SK-N-SH (cell line): ENCODE measurements around the gene CKB. TPM values are rescaled to one million over a fixed set of nuclear protein-coding genes. Genes with fewer than 3 reads are reported as not detected.
A peak's percentile ranks its signal among the peaks of the same experiment; 100 is the strongest.

Experiments
- CTCF ChIA-PET: fragments of 300-600, 350-600 bp; formaldehyde crosslinking; extraction: SDS; loops from one replicate; lab custom pipeline; 2021; lab: Yijun Ruan, JAX
- POLR2A ChIA-PET: fragments of 350-600 bp; sonication (Branson Sonifier 250); formaldehyde crosslinking; extraction: SDS; loops from one replicate; lab custom pipeline; 2020; ENCODE audit warnings: antibody characterized with exemption, inconsistent platforms; lab: Yijun Ruan, JAX
- DNase-seq: peaks from one replicate; pipeline ENCODE4 v3.0.0; 2012
- H2AFZ ChIP-seq: fragments of 200-600 bp; sonication (generic); 2 replicates; pipeline ENCODE4 v1.8.1; 2016; ENCODE audit warnings: antibody characterized with exemption, mild to moderate bottlenecking, low read depth
- H3F3A ChIP-seq: fragments of 200-600 bp; sonication (generic); replicated peaks from 2 replicates; pipeline ENCODE3; 2016; ENCODE audit warnings: antibody characterized with exemption, mild to moderate bottlenecking; ENCODE audit not compliant: insufficient read depth
- H3K27ac ChIP-seq, 2 experiments: fragments of 200-500 bp in 1 of 2; fragments of 200-600 bp in 1 of 2; sonication (Bioruptor generic) in 1 of 2; sonication (generic), shearing (Covaris generic) in 1 of 2; 2 replicates each; pipeline versions ENCODE4 v1.5.1 to v1.6.1; 2014 to 2016; ENCODE audit warnings: low read depth in 2 of 2, inconsistent platforms in 1 of 2, low read length in 1 of 2, mild to moderate bottlenecking in 1 of 2, mixed read lengths in 1 of 2
- H3K27me3 ChIP-seq: fragments of 200-600 bp; sonication (generic), shearing (Covaris generic); 2 replicates; pipeline ENCODE4 v1.6.1; 2016; ENCODE audit warnings: mixed run types; ENCODE audit not compliant: insufficient read depth
- H3K36me3 ChIP-seq, 2 experiments: fragments of 200-500 bp in 1 of 2; fragments of 200-600 bp in 1 of 2; sonication (Bioruptor generic) in 1 of 2; sonication (generic) in 1 of 2; replicated peaks in 1 of 2; 2 replicates each; pipeline versions ENCODE3 to v1.5.1; 2014 to 2016; ENCODE audit warnings: low read length in 1 of 2, mild to moderate bottlenecking in 1 of 2; ENCODE audit not compliant: insufficient read depth in 2 of 2, control insufficient read depth in 1 of 2
- H3K4me1 ChIP-seq, 2 experiments: fragments of 200-500 bp in 1 of 2; fragments of 200-600 bp in 1 of 2; sonication (Bioruptor generic) in 1 of 2; sonication (generic), shearing (Covaris generic) in 1 of 2; 2 replicates each; pipeline versions ENCODE4 v1.5.1 to v1.6.1; 2014 to 2016; ENCODE audit warnings: low read depth in 1 of 2, low read length in 1 of 2, mixed run types in 1 of 2; ENCODE audit not compliant: insufficient read depth in 2 of 2, control insufficient read depth in 1 of 2
- H3K4me2 ChIP-seq: fragments of 200-600 bp; sonication (generic), shearing (Covaris generic); 2 replicates; pipeline ENCODE4 v1.6.1; 2017; ENCODE audit warnings: mixed run types
- H3K4me3 ChIP-seq, 2 experiments: fragments of 200-500 bp in 1 of 2; fragments of 200-600 bp in 1 of 2; sonication (Bioruptor generic) in 1 of 2; sonication (generic), shearing (Covaris generic) in 1 of 2; 2 replicates each; pipeline versions ENCODE4 v1.5.1 to v1.8.1; 2014 to 2016; ENCODE audit warnings: low read depth in 2 of 2, inconsistent platforms in 1 of 2, low read length in 1 of 2, mild to moderate bottlenecking in 1 of 2, mixed read lengths in 1 of 2, moderate library complexity in 1 of 2
- H3K79me2 ChIP-seq: fragments of 200-600 bp; sonication (generic); 2 replicates; pipeline ENCODE4 v1.8.1; 2017; ENCODE audit warnings: mild to moderate bottlenecking; ENCODE audit not compliant: insufficient read depth
- H3K9ac ChIP-seq: fragments of 200-600 bp; sonication (generic); 2 replicates; pipeline ENCODE4 v1.6.1; 2017; ENCODE audit warnings: mixed run types
- H3K9me2 ChIP-seq: fragments of 200-600 bp; sonication (generic); 2 replicates; pipeline ENCODE4 v1.6.1; 2017; ENCODE audit warnings: mixed run types
- H3K9me3 ChIP-seq: fragments of 200-600 bp; sonication (generic); 2 replicates; pipeline ENCODE4 v1.6.1; 2017; ENCODE audit warnings: mixed run types, mild to moderate bottlenecking, moderate library complexity
- H4K20me1 ChIP-seq: fragments of 200-600 bp; sonication (generic); 2 replicates; pipeline ENCODE4 v1.6.1; 2017; ENCODE audit warnings: mild to moderate bottlenecking, mixed run types; ENCODE audit not compliant: insufficient read depth
- ELF1 ChIP-seq: IDR thresholded peaks from 2 replicates; pipeline ENCODE4 v1.4.0; 2012
- EZH2phosphoT487 ChIP-seq: fragments of 200-600 bp; sonication (generic); IDR thresholded peaks from 2 replicates; pipeline ENCODE4 v1.6.1; 2017; ENCODE audit warnings: low read depth, mixed run types, mild to moderate bottlenecking, antibody characterized with exemption, moderate library complexity, borderline replicate concordance
- FOSL2 ChIP-seq: IDR thresholded peaks from 2 replicates; pipeline ENCODE4 v1.4.0; 2012; ENCODE audit warnings: low read depth, mild to moderate bottlenecking, moderate library complexity, borderline replicate concordance
- FOXJ3 ChIP-seq: sonication (generic); formaldehyde crosslinking; IDR thresholded peaks from 2 replicates; pipeline ENCODE4 v1.5.1; 2020; ENCODE audit warnings: mild to moderate bottlenecking, missing genetic modification reagents
- GATA2 ChIP-seq: sonication (generic); formaldehyde crosslinking; IDR thresholded peaks from 2 replicates; pipeline ENCODE4 v1.5.0; 2020; ENCODE audit warnings: mild to moderate bottlenecking, missing genetic modification reagents
- NFIC ChIP-seq: IDR thresholded peaks from 2 replicates; pipeline ENCODE4 v1.4.0; 2012; ENCODE audit warnings: borderline replicate concordance
- NRF1 ChIP-seq: IDR thresholded peaks from 2 replicates; pipeline ENCODE4 v1.6.1; 2012; ENCODE audit warnings: low read depth, mild to moderate bottlenecking, low read length
- RAD21 ChIP-seq: IDR thresholded peaks from 2 replicates; pipeline ENCODE4 v1.6.1; 2012; ENCODE audit warnings: mild to moderate bottlenecking, low read length
- RCOR1 ChIP-seq: fragments of 150-350 bp; IDR thresholded peaks from 2 replicates; pipeline ENCODE4 v1.6.1; 2017; ENCODE audit warnings: antibody characterized with exemption, low read length
- SMC3 ChIP-seq: IDR thresholded peaks from 2 replicates; pipeline ENCODE4 v1.6.1; 2012; ENCODE audit warnings: low read depth, low read length, improper control_type of control experiment
- TAF1 ChIP-seq: IDR thresholded peaks from 2 replicates; pipeline ENCODE4 v1.6.1; 2012; ENCODE audit warnings: low read depth, mild to moderate bottlenecking, low read length, moderate library complexity, borderline replicate concordance
- TEAD4 ChIP-seq: IDR thresholded peaks from 2 replicates; pipeline ENCODE4 v1.4.0; 2012; ENCODE audit warnings: mild to moderate bottlenecking, borderline replicate concordance; ENCODE audit not compliant: insufficient read depth
- YY1 ChIP-seq: IDR thresholded peaks from 2 replicates; pipeline ENCODE4 v1.4.0; 2012; ENCODE audit warnings: low read depth, mild to moderate bottlenecking
- WGBS: methylation state at CpG from one replicate; pipeline ENCODE4 v1.1.6; 2017; ENCODE audit warnings: low lambda C conversion rate; 5-methylcytosine and 5-hydroxymethylcytosine counted together
- polyA plus RNA-seq, 3 experiments: library from polyadenylated mRNA; depleted of rRNA; stranded (reverse); fragments of >200 nt; gene quantifications; 2 replicates each; pipeline ENCODE4 v1.2.3, GENCODE V29; 2012
- TF ChIP-seq, protein P1 (sequence below): IDR thresholded peaks from 2 replicates; pipeline ENCODE4 v1.6.1; 2012; ENCODE audit warnings: mild to moderate bottlenecking, low read depth, low read length, moderate library complexity
- TF ChIP-seq, protein P2 (sequence below): fragments of 200-600 bp; sonication (generic); IDR thresholded peaks from 2 replicates; pipeline ENCODE4 v1.6.1; 2017; ENCODE audit warnings: antibody characterized with exemption, mild to moderate bottlenecking, moderate library complexity

The CKB gene
- polyA plus RNA-seq, 1 of the 3 experiments (the other 2 are of a cell fraction), result 53.0 TPM

DNA sequence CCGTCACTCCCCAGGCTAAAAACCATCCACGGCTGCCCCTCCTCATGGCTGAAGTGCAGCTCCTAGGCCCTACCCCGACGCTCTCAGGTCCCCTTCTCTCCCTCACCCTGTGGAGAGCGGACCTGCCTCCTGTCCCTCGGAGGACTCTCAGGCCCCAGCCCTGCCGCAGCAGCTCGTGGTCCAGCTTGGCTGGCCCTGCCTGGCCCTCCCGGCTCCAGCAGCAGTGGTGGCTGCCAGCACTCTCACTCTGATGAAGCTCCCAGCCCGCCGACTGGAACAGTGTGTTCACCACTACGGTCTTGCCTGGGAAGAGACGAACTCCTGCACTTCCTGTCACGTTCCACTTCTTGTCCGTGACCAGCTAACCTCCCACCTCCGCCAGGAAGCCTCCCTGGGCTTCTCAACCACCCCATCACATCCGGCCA, 28.7 kb upstream of the CKB start (continued):
- TF ChIP-seq NFIC (no peak), YY1 (no peak), ELF1 (no peak), TAF1 (no peak), TEAD4 (no peak), NRF1 (no peak), FOXJ3 (CRISPR knock-in tag) (no peak), FOSL2 (no peak)

DNA sequence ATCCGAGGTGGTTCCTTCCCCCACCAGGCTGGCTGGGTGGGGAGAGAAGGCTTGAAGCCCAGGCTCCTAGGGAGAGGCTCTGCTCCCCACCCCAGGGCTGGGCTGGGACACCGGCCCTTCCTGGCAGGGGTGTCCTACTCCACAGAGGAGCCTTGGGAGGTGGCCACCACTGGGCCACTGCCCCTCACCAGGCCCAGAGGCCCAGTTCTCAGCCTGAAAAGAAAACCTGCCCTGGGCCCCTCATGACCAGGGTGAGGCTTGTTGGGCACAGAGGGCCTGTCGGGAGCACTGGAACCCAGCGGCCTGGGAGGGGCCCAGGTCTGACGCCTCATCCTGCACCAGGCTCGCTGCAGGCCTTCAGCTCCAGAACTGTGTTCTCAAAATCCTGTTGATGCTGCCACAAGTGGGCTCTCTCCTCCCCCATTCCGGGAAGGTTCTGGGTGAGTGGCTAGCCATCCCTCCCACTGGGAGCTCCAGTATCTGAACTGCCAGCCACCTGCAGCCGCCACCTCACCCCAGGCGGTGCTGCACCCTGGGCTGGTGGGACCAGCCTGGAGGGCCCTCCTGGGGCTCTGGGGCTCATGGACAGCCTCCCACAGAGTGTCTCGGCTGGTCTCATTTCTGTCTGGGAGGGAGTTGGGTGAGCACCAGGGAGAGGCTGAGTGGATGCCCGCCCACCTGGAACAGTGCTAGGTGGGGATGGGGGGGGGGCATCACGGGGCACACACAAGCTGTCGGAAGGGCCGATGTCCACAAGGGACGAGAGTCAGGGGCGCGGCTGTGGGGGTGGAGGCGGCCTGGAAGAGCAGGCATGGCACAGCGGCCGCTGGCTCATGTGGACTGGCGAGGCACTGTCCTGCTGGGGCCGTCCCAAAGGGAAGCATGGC, 28.1 kb upstream of the CKB start:
- CTCF ChIA-PET, result interaction anchor here (1.0 to 11.6 kb wide), 4 partner anchors 9 to 49 kb away, joined by 3 to 194 read pairs (median 64); partner anchors contain the start of gene CKB
- H2AFZ ChIP-seq, result no peak overlapping the region
- H3K27me3 ChIP-seq, result no peaks in the 10 kb centered on the region
- H4K20me1 ChIP-seq, result peaks cover 20% of the 10 kb centered on the region
- POLR2A ChIA-PET, result no interaction called here
- no peaks in the 10 kb centered on the region for H3K36me3 ChIP-seq
- H3K9me3 ChIP-seq, result no peaks in the 10 kb centered on the region
- 85% methylated on average over 3 of the region's 22 CpGs for WGBS
- no peak overlapping the region for H3K4me3 ChIP-seq
- TF ChIP-seq EZH2phosphoT487 (no peak), NRF1 (no peak), RAD21 (no peak), GATA2 (CRISPR knock-in tag) (no peak), FOXJ3 (CRISPR knock-in tag) (no peak)
- TF ChIP-seq, all 33 proteins: peak for 0
- Histone ChIP-seq H3K9ac (no peak overlapping the region), H3K4me1 (peaks cover 9 to 19% of the 10 kb centered on the region in 2 experiments; a peak in 3 of 4 replicates), H3K4me2 (no peak overlapping the region), H3K9me2 (no peaks in the 10 kb centered on the region), H3K79me2 (peaks cover 46% of the 10 kb centered on the region), H3F3A (peaks cover 17% of the 10 kb centered on the region), H3K27ac (no peak overlapping the region)
- DNase-seq, result peak; percentile 35

DNA sequence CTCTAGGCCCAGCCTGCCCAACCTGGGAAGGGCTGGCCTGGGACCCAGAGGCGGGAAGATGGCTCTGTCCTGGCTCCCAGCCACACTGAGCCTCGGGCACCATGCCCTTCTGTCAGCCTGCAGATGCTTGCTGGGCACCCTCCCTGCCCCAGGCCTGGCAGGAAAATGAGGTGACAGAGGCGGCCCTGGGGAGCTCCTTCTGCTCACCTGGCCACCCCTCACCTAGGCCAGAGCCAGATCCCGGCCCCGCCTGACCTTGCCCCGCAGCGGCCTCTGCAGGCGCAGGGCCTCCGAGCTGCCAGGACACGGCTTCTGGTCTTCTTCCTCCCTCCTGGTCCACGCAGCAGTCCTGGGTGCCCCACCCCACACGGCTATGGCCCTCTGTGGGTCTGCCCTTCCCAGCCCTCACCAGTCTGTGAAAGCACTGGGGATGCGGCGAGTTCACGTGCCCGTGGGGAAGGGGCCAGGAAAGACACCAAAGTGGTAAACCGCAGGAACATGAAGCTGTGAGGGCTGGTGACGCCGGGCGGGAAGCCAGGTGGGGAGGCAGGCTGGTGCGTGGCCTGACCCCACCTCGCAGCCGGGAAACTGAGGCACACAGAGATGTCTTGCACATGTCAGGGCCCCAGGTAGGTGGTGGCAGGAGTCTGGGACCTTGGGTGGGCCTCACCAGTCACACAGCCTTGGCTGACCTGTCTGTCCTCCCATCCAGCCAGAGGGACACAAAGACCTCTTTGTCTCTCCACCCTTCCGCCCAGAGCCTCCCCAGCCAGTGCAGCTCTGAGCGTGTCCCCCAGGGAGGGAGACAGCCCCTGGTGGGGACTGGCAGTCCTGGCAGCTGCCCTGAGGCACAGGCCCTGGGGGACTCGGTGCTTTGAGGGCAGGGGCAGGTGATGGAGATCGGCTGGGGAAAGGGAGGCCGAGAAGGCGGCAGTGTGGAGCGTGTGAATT, 27.0 kb upstream of the CKB start:
- no peak overlapping the region for H3K4me3 ChIP-seq
- no peaks in the 10 kb centered on the region for H3K36me3 ChIP-seq
- no peak overlapping the region for H3K4me2 ChIP-seq
- peaks cover 17% of the 10 kb centered on the region for H4K20me1 ChIP-seq
- DNase-seq, result peak; percentile 38
- no peak overlapping the region for H3K27ac ChIP-seq
- peaks cover 36% of the 10 kb centered on the region for H3K79me2 ChIP-seq
- H3K9me3 ChIP-seq, result no peaks in the 10 kb centered on the region
- no peak overlapping the region for H3K9ac ChIP-seq
- H3K4me1 ChIP-seq, result peaks cover 9 to 19% of the 10 kb centered on the region in 2 experiments; a peak in 3 of 4 replicates
- no peak overlapping the region for H2AFZ ChIP-seq
- peaks cover 17% of the 10 kb centered on the region for H3F3A ChIP-seq
- WGBS, result 88% methylated on average over 23 of the region's 30 CpGs
- no peaks in the 10 kb centered on the region for H3K9me2 ChIP-seq
- H3K27me3 ChIP-seq, result no peaks in the 10 kb centered on the region
- ChIA-PET POLR2A (interaction anchor here (1.0 kb wide), 1 partner anchor 12 kb away, joined by 3 read pairs; no protein-coding TSS in a partner anchor), CTCF (interaction anchor here (1.2 to 11.6 kb wide), 3 partner anchors 10 to 48 kb away, joined by 7 to 194 read pairs (median 120); partner anchors contain the start of gene CKB)
- TF ChIP-seq, protein P1, sequence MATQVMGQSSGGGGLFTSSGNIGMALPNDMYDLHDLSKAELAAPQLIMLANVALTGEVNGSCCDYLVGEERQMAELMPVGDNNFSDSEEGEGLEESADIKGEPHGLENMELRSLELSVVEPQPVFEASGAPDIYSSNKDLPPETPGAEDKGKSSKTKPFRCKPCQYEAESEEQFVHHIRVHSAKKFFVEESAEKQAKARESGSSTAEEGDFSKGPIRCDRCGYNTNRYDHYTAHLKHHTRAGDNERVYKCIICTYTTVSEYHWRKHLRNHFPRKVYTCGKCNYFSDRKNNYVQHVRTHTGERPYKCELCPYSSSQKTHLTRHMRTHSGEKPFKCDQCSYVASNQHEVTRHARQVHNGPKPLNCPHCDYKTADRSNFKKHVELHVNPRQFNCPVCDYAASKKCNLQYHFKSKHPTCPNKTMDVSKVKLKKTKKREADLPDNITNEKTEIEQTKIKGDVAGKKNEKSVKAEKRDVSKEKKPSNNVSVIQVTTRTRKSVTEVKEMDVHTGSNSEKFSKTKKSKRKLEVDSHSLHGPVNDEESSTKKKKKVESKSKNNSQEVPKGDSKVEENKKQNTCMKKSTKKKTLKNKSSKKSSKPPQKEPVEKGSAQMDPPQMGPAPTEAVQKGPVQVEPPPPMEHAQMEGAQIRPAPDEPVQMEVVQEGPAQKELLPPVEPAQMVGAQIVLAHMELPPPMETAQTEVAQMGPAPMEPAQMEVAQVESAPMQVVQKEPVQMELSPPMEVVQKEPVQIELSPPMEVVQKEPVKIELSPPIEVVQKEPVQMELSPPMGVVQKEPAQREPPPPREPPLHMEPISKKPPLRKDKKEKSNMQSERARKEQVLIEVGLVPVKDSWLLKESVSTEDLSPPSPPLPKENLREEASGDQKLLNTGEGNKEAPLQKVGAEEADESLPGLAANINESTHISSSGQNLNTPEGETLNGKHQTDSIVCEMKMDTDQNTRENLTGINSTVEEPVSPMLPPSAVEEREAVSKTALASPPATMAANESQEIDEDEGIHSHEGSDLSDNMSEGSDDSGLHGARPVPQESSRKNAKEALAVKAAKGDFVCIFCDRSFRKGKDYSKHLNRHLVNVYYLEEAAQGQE, result no peak
- TF ChIP-seq SMC3 (no peak), TEAD4 (no peak), YY1 (no peak), RCOR1 (no peak), TAF1 (no peak), NFIC (no peak), FOXJ3 (CRISPR knock-in tag) (no peak), ELF1 (no peak), EZH2phosphoT487 (no peak)
- TF ChIP-seq, protein P2, sequence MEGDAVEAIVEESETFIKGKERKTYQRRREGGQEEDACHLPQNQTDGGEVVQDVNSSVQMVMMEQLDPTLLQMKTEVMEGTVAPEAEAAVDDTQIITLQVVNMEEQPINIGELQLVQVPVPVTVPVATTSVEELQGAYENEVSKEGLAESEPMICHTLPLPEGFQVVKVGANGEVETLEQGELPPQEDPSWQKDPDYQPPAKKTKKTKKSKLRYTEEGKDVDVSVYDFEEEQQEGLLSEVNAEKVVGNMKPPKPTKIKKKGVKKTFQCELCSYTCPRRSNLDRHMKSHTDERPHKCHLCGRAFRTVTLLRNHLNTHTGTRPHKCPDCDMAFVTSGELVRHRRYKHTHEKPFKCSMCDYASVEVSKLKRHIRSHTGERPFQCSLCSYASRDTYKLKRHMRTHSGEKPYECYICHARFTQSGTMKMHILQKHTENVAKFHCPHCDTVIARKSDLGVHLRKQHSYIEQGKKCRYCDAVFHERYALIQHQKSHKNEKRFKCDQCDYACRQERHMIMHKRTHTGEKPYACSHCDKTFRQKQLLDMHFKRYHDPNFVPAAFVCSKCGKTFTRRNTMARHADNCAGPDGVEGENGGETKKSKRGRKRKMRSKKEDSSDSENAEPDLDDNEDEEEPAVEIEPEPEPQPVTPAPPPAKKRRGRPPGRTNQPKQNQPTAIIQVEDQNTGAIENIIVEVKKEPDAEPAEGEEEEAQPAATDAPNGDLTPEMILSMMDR, result no peak
